HepG2 (cell line): ENCODE results near the gene TOX4. TPM values are rescaled to one million over a fixed set of nuclear protein-coding genes. Genes with fewer than 3 reads are reported as not detected.

Experiments
- ARNT2 ChIP-seq: sonication (generic); formaldehyde crosslinking; IDR thresholded peaks from 2 replicates; pipeline ENCODE4 v1.8.0; 2022; ENCODE audit warnings: mild to moderate bottlenecking, low read depth, missing genetic modification reagents, moderate library complexity
- BORCS8-MEF2B ChIP-seq: sonication (generic); formaldehyde crosslinking; IDR thresholded peaks from 2 replicates; pipeline ENCODE4 v1.8.0; 2022; ENCODE audit warnings: mild to moderate bottlenecking, missing genetic modification reagents
- CBX2 ChIP-seq, 2 experiments: fragments of 200-600 bp in 1 of 2; sonication (generic); formaldehyde crosslinking in 1 of 2; IDR thresholded peaks; 2 replicates each; pipeline versions ENCODE4 v1.7.0 to v1.8.1; 2018 to 2022; ENCODE audit warnings: low read depth in 2 of 2, low read length in 1 of 2, mild to moderate bottlenecking in 1 of 2, missing genetic modification reagents in 1 of 2
- FOXK2 ChIP-seq: fragments of 450-650 bp; IDR thresholded peaks from 2 replicates; pipeline ENCODE4 v1.6.1; 2016
- MED1 ChIP-seq: sonication (generic); formaldehyde crosslinking; IDR thresholded peaks from 2 replicates; pipeline ENCODE4 v1.4.0; 2020; ENCODE audit warnings: missing genetic modification reagents
- PHF8 ChIP-seq: sonication (generic); formaldehyde crosslinking; IDR thresholded peaks from 2 replicates; pipeline ENCODE4 v1.5.0; 2020; ENCODE audit warnings: missing genetic modification reagents
- POLR2AphosphoS2 ChIP-seq: IDR thresholded peaks from 2 replicates; pipeline ENCODE4 v1.6.1; 2011; ENCODE audit warnings: low read depth, low read length, improper control_type of control experiment
- U2AF1 ChIP-seq: fragments of 200-400 bp; formaldehyde crosslinking; optimal IDR thresholded peaks from 2 replicates; pipeline ENCODE3; 2017; ENCODE audit warnings: mild to moderate bottlenecking, low read depth, low read length
- ZBED4 ChIP-seq: sonication (generic); formaldehyde crosslinking; IDR thresholded peaks from 2 replicates; pipeline ENCODE4 v1.4.0; 2020; ENCODE audit warnings: missing genetic modification reagents, borderline replicate concordance
- ZBTB10 ChIP-seq: sonication (generic); formaldehyde crosslinking; IDR thresholded peaks from 2 replicates; pipeline ENCODE4 v1.4.0; 2020; ENCODE audit warnings: missing genetic modification reagents, borderline replicate concordance
- ZKSCAN1 ChIP-seq: fragments of 150-350 bp; IDR thresholded peaks from 2 replicates; pipeline ENCODE4 v1.6.1; 2014; ENCODE audit warnings: low read length
- ZNF207 ChIP-seq: fragments of 450-650 bp; IDR thresholded peaks from 2 replicates; pipeline ENCODE4 v1.6.1; 2016; ENCODE audit warnings: antibody characterized with exemption, borderline replicate concordance
- ZNF264 ChIP-seq: sonication (generic); formaldehyde crosslinking; IDR thresholded peaks from 2 replicates; pipeline ENCODE4 v1.4.0; 2020; ENCODE audit warnings: missing genetic modification reagents
- ZNF280B ChIP-seq: sonication (generic); formaldehyde crosslinking; IDR thresholded peaks from 2 replicates; pipeline ENCODE4 v1.5.0; 2020; ENCODE audit warnings: missing genetic modification reagents, mild to moderate bottlenecking, borderline replicate concordance
- ZNF432 ChIP-seq: sonication (generic); formaldehyde crosslinking; IDR thresholded peaks from 2 replicates; pipeline ENCODE4 v1.5.0; 2020; ENCODE audit warnings: missing genetic modification reagents, mild to moderate bottlenecking, borderline replicate concordance
- ZNF496 ChIP-seq: sonication (generic); formaldehyde crosslinking; IDR thresholded peaks from 2 replicates; pipeline ENCODE4 v1.8.1; 2023; ENCODE audit warnings: mild to moderate bottlenecking, moderate library complexity, missing genetic modification reagents; ENCODE audit not compliant: insufficient replicate concordance
- polyA plus RNA-seq, 8 experiments: library from polyadenylated mRNA; depleted of rRNA in 3 of 8; stranded (reverse) in 7 of 8; unstranded in 1 of 8; fragments of >200 nt; fragmentation: Illumina TruSeq in 4 of 8; extraction: Trizol in 4 of 8; gene quantifications; 2 replicates each; pipeline versions ENCODE4 v1.2.1 to v1.2.3, GENCODE V29; 2011 to 2016; ENCODE audit warnings: low read depth in 4 of 8, missing spikeins in 1 of 8, mixed read lengths in 1 of 8; ENCODE audit not compliant: insufficient read depth in 1 of 8
- total RNA-seq, 5 experiments: library from RNA; depleted of rRNA; stranded (reverse); fragments of >200 nt; fragmentation: Illumina TruSeq; extraction: Trizol; gene quantifications; 2 replicates each; pipeline ENCODE4 v1.2.3, GENCODE V29; 2016; ENCODE audit warnings: low read depth in 1 of 5
- TF ChIP-seq, protein P1 (sequence below): sonication (generic); formaldehyde crosslinking; IDR thresholded peaks from 2 replicates; pipeline ENCODE4 v1.4.0; 2020; ENCODE audit warnings: missing genetic modification reagents, mild to moderate bottlenecking, borderline replicate concordance

TOX4 gene
- total and polyA plus RNA-seq, 2 of the 13 experiments (the other 11 are each of a cell fraction or from before 2014, with no cell fraction given): 71.8 to 163 TPM

GRCh38 chr14:21536418-21537089, 59.6 kb downstream of the TOX4 start (continued):
- TF ChIP-seq BORCS8-MEF2B (CRISPR knock-in tag) (0 out of 2 replicates have a peak, but pooled peaks have one; percentile 20), ZBTB10 (CRISPR knock-in tag) (0 out of 2 replicates have a peak, but pooled peaks have one; percentile 25), ZNF207 (no peak), U2AF1 (no peak), POLR2AphosphoS2 (no peak), ZKSCAN1 (no peak), CBX2 (IDR thresholded peaks at IDR 0.05; ENCODE audit: low read depth, low read length) (0 out of 2 replicates have a peak, but pooled peaks have one; percentile 36), CBX2 (CRISPR knock-in tag; IDR thresholded peaks at IDR 0.05; ENCODE audit: low read depth) (no peak), ZNF496 (CRISPR knock-in tag) (no peak), ZNF280B (peak; percentile 22; the same call in 1 of the 2 replicates), ZNF432 (CRISPR knock-in tag) (no peak), ZBED4 (CRISPR knock-in tag) (no peak), FOXK2 (no peak), MED1 (CRISPR knock-in tag) (no peak), ARNT2 (CRISPR knock-in tag) (no peak), ZNF264 (CRISPR knock-in tag) (no peak), PHF8 (0 out of 2 replicates have a peak, but pooled peaks have one; percentile 15)
- TF ChIP-seq, protein P1, sequence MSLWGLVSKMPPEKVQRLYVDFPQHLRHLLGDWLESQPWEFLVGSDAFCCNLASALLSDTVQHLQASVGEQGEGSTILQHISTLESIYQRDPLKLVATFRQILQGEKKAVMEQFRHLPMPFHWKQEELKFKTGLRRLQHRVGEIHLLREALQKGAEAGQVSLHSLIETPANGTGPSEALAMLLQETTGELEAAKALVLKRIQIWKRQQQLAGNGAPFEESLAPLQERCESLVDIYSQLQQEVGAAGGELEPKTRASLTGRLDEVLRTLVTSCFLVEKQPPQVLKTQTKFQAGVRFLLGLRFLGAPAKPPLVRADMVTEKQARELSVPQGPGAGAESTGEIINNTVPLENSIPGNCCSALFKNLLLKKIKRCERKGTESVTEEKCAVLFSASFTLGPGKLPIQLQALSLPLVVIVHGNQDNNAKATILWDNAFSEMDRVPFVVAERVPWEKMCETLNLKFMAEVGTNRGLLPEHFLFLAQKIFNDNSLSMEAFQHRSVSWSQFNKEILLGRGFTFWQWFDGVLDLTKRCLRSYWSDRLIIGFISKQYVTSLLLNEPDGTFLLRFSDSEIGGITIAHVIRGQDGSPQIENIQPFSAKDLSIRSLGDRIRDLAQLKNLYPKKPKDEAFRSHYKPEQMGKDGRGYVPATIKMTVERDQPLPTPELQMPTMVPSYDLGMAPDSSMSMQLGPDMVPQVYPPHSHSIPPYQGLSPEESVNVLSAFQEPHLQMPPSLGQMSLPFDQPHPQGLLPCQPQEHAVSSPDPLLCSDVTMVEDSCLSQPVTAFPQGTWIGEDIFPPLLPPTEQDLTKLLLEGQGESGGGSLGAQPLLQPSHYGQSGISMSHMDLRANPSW (CRISPR knock-in tag): 0 out of 2 replicates have a peak, but pooled peaks have one; percentile 33
